Measurements from ENCODE around the gene MSLN.

- TF ChIP-seq CTCF (IDR thresholded peaks at IDR 0.05; ENCODE audit: extremely low read depth in 1 of 2, insufficient read depth in 1 of 2, low read depth in 1 of 2, low read length in 2 of 2) (no peak), POLR2A (IDR thresholded peaks at IDR 0.05; ENCODE audit: low read depth, low read length) (no peak), EZH2 (IDR thresholded peaks at IDR 0.05; ENCODE audit: borderline replicate concordance, low read depth, low read length, severe bottlenecking) (no peak), JUN (IDR thresholded peaks at IDR 0.05; ENCODE audit: borderline replicate concordance, insufficient read depth, insufficient read length, low read depth) (no peak), POLR2AphosphoS5 (IDR thresholded peaks at IDR 0.05; ENCODE audit: insufficient read depth, low read depth, low read length) (no peak), MYC (IDR thresholded peaks at IDR 0.05; ENCODE audit: low read depth, low read length) (no peak), FOS (IDR thresholded peaks at IDR 0.05; ENCODE audit: borderline replicate concordance, insufficient read depth, low read length) (no peak), MAX (IDR thresholded peaks at IDR 0.05; ENCODE audit: insufficient read depth, insufficient read length) (no peak), GATA2 (IDR thresholded peaks at IDR 0.05; ENCODE audit: insufficient read depth, insufficient read length, low read depth, low read length) (no peak)
Observed at GRCh38 chr16:770411-770810, 9.9 kb downstream of the MSLN start.

Measured in endothelial cell of umbilical vein (primary cell).